ENCODE measurements around the gene IL10RB.

DNA sequence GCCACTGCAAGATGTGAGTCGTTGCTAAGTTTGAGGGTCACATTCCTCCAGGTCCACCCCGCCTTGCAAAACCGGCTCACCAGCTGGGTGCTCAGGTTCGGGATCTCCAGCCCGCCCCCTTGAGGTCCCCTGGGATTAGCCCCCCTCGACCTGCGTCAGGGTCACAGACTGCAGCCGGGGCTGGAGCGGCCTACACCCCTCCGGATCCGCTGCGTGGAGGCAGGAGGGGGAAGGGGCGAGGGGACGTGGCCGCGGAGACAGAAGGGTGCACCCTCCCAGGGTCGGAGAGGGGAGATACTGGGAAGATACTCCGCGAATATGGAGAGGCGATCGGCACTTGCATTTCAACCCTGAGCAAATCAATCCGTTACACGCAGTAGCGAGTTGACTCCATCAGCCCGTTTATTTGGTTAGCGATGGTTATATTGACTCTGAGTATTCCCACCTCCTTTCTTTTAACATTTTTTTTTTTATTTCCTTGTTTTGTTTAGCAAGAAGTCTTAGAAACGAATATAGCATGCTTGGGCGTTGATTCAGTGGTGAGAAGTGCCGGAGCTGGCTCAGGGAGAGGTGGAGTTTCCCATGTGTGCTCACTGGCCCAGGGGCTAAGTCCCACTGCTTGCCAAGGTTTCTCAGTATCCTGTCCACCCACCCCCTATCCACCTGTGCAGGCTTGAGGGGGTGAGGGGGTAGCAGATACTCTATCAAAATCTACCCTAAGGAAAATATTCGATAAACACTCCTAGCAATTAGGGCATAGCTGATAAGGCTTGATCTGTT, 35.4 kb upstream of the IL10RB start:
- TF ChIP-seq, protein P1, sequence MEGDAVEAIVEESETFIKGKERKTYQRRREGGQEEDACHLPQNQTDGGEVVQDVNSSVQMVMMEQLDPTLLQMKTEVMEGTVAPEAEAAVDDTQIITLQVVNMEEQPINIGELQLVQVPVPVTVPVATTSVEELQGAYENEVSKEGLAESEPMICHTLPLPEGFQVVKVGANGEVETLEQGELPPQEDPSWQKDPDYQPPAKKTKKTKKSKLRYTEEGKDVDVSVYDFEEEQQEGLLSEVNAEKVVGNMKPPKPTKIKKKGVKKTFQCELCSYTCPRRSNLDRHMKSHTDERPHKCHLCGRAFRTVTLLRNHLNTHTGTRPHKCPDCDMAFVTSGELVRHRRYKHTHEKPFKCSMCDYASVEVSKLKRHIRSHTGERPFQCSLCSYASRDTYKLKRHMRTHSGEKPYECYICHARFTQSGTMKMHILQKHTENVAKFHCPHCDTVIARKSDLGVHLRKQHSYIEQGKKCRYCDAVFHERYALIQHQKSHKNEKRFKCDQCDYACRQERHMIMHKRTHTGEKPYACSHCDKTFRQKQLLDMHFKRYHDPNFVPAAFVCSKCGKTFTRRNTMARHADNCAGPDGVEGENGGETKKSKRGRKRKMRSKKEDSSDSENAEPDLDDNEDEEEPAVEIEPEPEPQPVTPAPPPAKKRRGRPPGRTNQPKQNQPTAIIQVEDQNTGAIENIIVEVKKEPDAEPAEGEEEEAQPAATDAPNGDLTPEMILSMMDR (IDR thresholded peaks at IDR 0.05) = peak in 2 of 4 donors; percentile 11 to 13
- no peak for TF ChIP-seq POLR2A (IDR thresholded peaks at IDR 0.05)

All from right lobe of liver (tissue), 4 donors.